Coronary artery (tissue), 2 donors: ENCODE measurements around the gene ZDHHC3.

Experiments
- DNase-seq: peaks from one replicate; pipeline ENCODE4 v3.0.0-alpha.2; 2017; ENCODE audit warnings: low spot score
- H3K27ac ChIP-seq, 2 donors: fragments of 200-600 bp; sonication (generic); one replicate each; pipeline ENCODE4 v1.5.1; 2016 to 2019
- H3K4me3 ChIP-seq: fragments of 200-600 bp; sonication (generic); 2 replicates; pipeline ENCODE4 v1.5.1; 2016; ENCODE audit warnings: mild to moderate bottlenecking, moderate library complexity
- TF ChIP-seq, protein P1 (sequence below): fragments of 200-600 bp; sonication (generic); IDR thresholded peaks from one replicate; pipeline ENCODE4 v1.5.1; 2019; ENCODE audit warnings: antibody characterized with exemption

The ZDHHC3 gene

DNA sequence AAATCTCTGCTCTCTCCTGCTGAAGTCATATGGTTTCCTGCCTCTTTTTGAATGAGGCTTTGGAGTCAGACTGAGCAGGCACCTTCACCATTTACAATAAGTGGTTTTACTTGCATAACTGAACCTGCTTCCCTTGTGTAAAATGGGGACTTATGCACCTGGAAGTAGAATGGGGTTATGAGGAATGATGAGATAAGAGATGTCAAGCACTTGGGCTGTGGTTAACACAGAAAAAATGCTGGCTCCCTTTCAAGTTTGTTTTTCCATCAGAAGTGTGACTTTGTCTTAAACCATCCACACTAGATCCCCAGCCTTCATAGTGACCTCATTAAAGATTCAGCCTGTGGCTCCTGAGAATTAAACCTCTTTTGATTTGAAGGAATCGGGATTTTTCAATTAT lies 5.2 kb upstream of the ZDHHC3 start:
- TF ChIP-seq, protein P1, sequence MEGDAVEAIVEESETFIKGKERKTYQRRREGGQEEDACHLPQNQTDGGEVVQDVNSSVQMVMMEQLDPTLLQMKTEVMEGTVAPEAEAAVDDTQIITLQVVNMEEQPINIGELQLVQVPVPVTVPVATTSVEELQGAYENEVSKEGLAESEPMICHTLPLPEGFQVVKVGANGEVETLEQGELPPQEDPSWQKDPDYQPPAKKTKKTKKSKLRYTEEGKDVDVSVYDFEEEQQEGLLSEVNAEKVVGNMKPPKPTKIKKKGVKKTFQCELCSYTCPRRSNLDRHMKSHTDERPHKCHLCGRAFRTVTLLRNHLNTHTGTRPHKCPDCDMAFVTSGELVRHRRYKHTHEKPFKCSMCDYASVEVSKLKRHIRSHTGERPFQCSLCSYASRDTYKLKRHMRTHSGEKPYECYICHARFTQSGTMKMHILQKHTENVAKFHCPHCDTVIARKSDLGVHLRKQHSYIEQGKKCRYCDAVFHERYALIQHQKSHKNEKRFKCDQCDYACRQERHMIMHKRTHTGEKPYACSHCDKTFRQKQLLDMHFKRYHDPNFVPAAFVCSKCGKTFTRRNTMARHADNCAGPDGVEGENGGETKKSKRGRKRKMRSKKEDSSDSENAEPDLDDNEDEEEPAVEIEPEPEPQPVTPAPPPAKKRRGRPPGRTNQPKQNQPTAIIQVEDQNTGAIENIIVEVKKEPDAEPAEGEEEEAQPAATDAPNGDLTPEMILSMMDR, result no peak
- Histone ChIP-seq H3K4me3 (no peak overlapping the region), H3K27ac (no peak overlapping the region)
- no peak for DNase-seq

DNA sequence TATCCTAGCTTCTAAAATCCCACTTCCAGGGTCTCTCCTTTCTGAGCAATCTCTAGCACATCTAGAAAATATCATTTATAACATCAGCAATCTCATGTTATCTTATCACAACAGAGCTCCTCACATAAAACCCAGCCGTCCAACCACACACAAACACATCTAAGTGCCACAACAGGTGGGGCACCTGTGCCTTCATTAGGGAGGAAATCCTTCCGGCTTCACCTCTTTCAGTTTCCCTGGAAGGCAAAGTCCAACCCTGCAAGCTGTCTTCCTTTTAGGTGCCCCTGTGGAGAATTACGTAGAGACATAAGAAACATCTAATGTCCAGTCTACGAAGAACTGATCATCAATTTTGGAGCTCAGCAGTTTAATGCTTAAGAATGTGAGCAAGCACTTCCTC lies 1.6 kb downstream of the ZDHHC3 start:
- no peak for DNase-seq
- TF ChIP-seq, protein P1, result no peak
- peak overlapping the region; percentile 100 for H3K4me3 ChIP-seq
- H3K27ac ChIP-seq, result no peak overlapping the region

DNA sequence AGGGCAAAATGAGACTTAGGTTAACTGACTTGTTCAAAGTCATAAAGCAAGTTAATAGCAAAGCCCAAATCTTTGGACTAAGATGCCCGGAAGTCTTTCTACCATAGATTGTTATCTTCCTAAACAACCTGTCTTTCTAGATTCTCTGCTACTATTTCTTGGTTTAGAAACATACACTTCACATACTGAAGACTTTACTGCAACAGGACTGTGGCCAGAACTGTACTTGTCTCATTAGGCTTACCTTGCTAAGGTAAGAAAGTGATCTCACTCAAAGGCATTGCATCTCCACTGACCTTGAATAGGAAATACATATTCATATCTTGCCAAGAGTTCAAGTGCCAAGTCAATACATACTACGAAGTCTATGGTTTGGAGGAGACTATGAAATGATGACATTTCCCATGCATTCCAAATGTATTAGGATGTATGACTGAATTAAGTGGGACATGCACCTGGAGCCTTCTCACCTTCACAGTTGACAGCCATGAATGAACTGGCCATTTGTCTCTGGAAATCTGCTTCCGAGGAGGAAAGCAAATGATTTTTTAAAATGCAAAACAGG lies 5.0 kb downstream of the ZDHHC3 start:
- H3K27ac ChIP-seq, result no peak overlapping the region
- no peak for DNase-seq
- no peak overlapping the region for H3K4me3 ChIP-seq
- TF ChIP-seq, protein P1, result no peak

- H3K4me3 ChIP-seq, result no peak overlapping the region
- no peak overlapping the region for H3K27ac ChIP-seq
- TF ChIP-seq, protein P1, result no peak
- DNase-seq, result no peak
Measured at GRCh38 chr3:44969828-44970179, 6.2 kb downstream of the ZDHHC3 start.

GRCh38 chr3:44969154-44969827 lies 6.7 kb downstream of the ZDHHC3 start:
- no peak for DNase-seq
- TF ChIP-seq, protein P1, result no peak
- no peak overlapping the region for H3K27ac ChIP-seq
- no peak overlapping the region for H3K4me3 ChIP-seq

- Histone ChIP-seq H3K27ac (no peak overlapping the region), H3K4me3 (no peak overlapping the region)
- DNase-seq, result no peak
- TF ChIP-seq, protein P1, result no peak
Measured at GRCh38 chr3:44968447-44968858, 7.5 kb downstream of the ZDHHC3 start.

DNA sequence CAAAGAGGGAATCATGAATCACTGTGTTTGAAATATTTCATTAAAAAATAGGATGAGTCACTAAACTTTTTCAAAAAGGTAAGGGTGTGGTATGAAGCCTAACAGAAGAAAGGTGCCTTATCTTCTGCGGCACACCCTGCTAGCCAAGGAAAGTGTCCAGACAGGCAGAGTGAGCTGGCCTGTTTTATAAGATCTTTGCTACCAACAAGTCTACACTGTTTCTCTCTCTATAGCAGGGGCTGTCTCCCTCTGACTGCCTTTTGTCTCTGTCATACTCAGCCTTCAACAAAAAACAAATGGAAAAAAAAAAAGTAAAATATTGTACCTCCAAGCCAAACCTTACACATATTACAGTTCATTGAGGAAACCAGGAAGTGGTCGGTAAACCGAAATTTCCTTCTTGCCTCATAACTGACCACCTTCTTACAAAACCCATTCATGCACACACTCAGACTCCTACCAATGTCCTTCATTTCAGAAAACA lies 9.1 kb downstream of the ZDHHC3 start:
- DNase-seq, result no peak
- no peak overlapping the region for H3K27ac ChIP-seq

More for the DNA sequence above, 9.1 kb downstream of the ZDHHC3 start:
- TF ChIP-seq, protein P1, result no peak
- H3K4me3 ChIP-seq, result no peak overlapping the region
